ENCODE results near the gene EMB. TPM values are rescaled to one million over a fixed set of nuclear protein-coding genes. Genes with fewer than 3 reads are reported as not detected.
A peak's percentile ranks its signal among the peaks of the same experiment; 100 is the strongest.
"Not testable (repeated sequence)": the region's sequence is repeated elsewhere in the genome, so short reads cannot be mapped to it uniquely, and the experiment has no call there.

EMB gene
- polyA plus RNA-seq, 1 donor = 69.5 TPM

GRCh38 chr5:50392289-50392688, 48.8 kb downstream of the EMB start:
- H3K27me3 ChIP-seq (ENCODE audit: control insufficient read depth, insufficient read depth, low read length); H3K4me1 ChIP-seq (ENCODE audit: control insufficient read depth, insufficient read depth, low read length); DNase-seq; H3K9me3 ChIP-seq (ENCODE audit: control insufficient read depth, low read depth, low read length); H3K4me3 ChIP-seq (ENCODE audit: low read length); H3K36me3 ChIP-seq (ENCODE audit: control insufficient read depth, insufficient read depth, low read length); H3K27ac ChIP-seq (ENCODE audit: low read length): not testable (repeated sequence)
- no CpG with 5 or more reads among the region's 3 CpGs for WGBS (ENCODE audit: insufficient coverage, low lambda C conversion rate)

GRCh38 chr5:50384381-50384780, 56.7 kb downstream of the EMB start:
- not testable (repeated sequence) for H3K4me3 ChIP-seq (ENCODE audit: low read length); H3K9me3 ChIP-seq (ENCODE audit: control insufficient read depth, low read depth, low read length); H3K4me1 ChIP-seq (ENCODE audit: control insufficient read depth, insufficient read depth, low read length); H3K36me3 ChIP-seq (ENCODE audit: control insufficient read depth, insufficient read depth, low read length); H3K27ac ChIP-seq (ENCODE audit: low read length); H3K27me3 ChIP-seq (ENCODE audit: control insufficient read depth, insufficient read depth, low read length)
- DNase-seq = peak; percentile 3 to 46
- WGBS (ENCODE audit: insufficient coverage, low lambda C conversion rate) = 40% methylated on average over 1 of the region's 2 CpGs

GRCh38 chr5:50376696-50377095, 64.4 kb downstream of the EMB start:
- WGBS (ENCODE audit: insufficient coverage, low lambda C conversion rate) = no CpG with 5 or more reads among the region's 11 CpGs
- DNase-seq; H3K9me3 ChIP-seq (ENCODE audit: control insufficient read depth, low read depth, low read length); H3K4me1 ChIP-seq (ENCODE audit: control insufficient read depth, insufficient read depth, low read length); H3K36me3 ChIP-seq (ENCODE audit: control insufficient read depth, insufficient read depth, low read length); H3K27me3 ChIP-seq (ENCODE audit: control insufficient read depth, insufficient read depth, low read length); H3K27ac ChIP-seq (ENCODE audit: low read length); H3K4me3 ChIP-seq (ENCODE audit: low read length): not testable (repeated sequence)

GRCh38 chr5:50369287-50370033, 71.6 kb downstream of the EMB start:
- WGBS (ENCODE audit: insufficient coverage, low lambda C conversion rate) = no CpG with 5 or more reads among the region's 16 CpGs
- not testable (repeated sequence) for H3K27ac ChIP-seq (ENCODE audit: low read length); H3K4me3 ChIP-seq (ENCODE audit: low read length); H3K27me3 ChIP-seq (ENCODE audit: control insufficient read depth, insufficient read depth, low read length); H3K36me3 ChIP-seq (ENCODE audit: control insufficient read depth, insufficient read depth, low read length); H3K4me1 ChIP-seq (ENCODE audit: control insufficient read depth, insufficient read depth, low read length); DNase-seq
- peaks cover 11% of the 10 kb centered on the region for H3K9me3 ChIP-seq (ENCODE audit: control insufficient read depth, low read depth, low read length)

GRCh38 chr5:50365426-50366251, 75.4 kb downstream of the EMB start:
- Histone ChIP-seq H3K4me3 (ENCODE audit: low read length) (no peak overlapping the region), H3K27me3 (ENCODE audit: control insufficient read depth, insufficient read depth, low read length) (no peaks in the 10 kb centered on the region), H3K4me1 (ENCODE audit: control insufficient read depth, insufficient read depth, low read length) (no peaks in the 10 kb centered on the region), H3K9me3 (ENCODE audit: control insufficient read depth, low read depth, low read length) (peaks cover 15% of the 10 kb centered on the region), H3K36me3 (ENCODE audit: control insufficient read depth, insufficient read depth, low read length) (no peaks in the 10 kb centered on the region), H3K27ac (ENCODE audit: low read length) (no peak overlapping the region)
- WGBS (ENCODE audit: insufficient coverage, low lambda C conversion rate) = 80% methylated on average over 1 of the region's 8 CpGs
- no peak for DNase-seq

- H3K27me3 ChIP-seq (ENCODE audit: control insufficient read depth, insufficient read depth, low read length); H3K4me1 ChIP-seq (ENCODE audit: control insufficient read depth, insufficient read depth, low read length); H3K36me3 ChIP-seq (ENCODE audit: control insufficient read depth, insufficient read depth, low read length); H3K27ac ChIP-seq (ENCODE audit: low read length); H3K4me3 ChIP-seq (ENCODE audit: low read length); DNase-seq: not testable (repeated sequence)
- H3K9me3 ChIP-seq (ENCODE audit: control insufficient read depth, low read depth, low read length) = peaks cover 15% of the 10 kb centered on the region
- WGBS (ENCODE audit: insufficient coverage, low lambda C conversion rate) = 71% methylated on average over 1 of the region's 6 CpGs
Observed at GRCh38 chr5:50364535-50365309, 76.4 kb downstream of the EMB start.

GRCh38 chr5:50359187-50359586, 81.9 kb downstream of the EMB start:
- Histone ChIP-seq H3K27ac (ENCODE audit: low read length) (no peak overlapping the region), H3K4me3 (ENCODE audit: low read length) (no peak overlapping the region), H3K27me3 (ENCODE audit: control insufficient read depth, insufficient read depth, low read length) (no peaks in the 10 kb centered on the region), H3K9me3 (ENCODE audit: control insufficient read depth, low read depth, low read length) (peaks cover 4% of the 10 kb centered on the region), H3K4me1 (ENCODE audit: control insufficient read depth, insufficient read depth, low read length) (no peaks in the 10 kb centered on the region), H3K36me3 (ENCODE audit: control insufficient read depth, insufficient read depth, low read length) (no peaks in the 10 kb centered on the region)
- no peak for DNase-seq

- Histone ChIP-seq H3K4me1 (ENCODE audit: control insufficient read depth, insufficient read depth, low read length) (no peaks in the 10 kb centered on the region), H3K27me3 (ENCODE audit: control insufficient read depth, insufficient read depth, low read length) (no peaks in the 10 kb centered on the region), H3K36me3 (ENCODE audit: control insufficient read depth, insufficient read depth, low read length) (no peaks in the 10 kb centered on the region), H3K27ac (ENCODE audit: low read length) (no peak overlapping the region), H3K4me3 (ENCODE audit: low read length) (no peak overlapping the region), H3K9me3 (ENCODE audit: control insufficient read depth, low read depth, low read length) (peaks cover 8% of the 10 kb centered on the region)
- WGBS (ENCODE audit: insufficient coverage, low lambda C conversion rate) = no CpG with 5 or more reads among the region's 2 CpGs
- no peak for DNase-seq
Observed at GRCh38 chr5:50352382-50352781, 88.7 kb downstream of the EMB start.

Measured in large intestine (tissue), 3 donors.